HepG2 (cell line): Measurements from ENCODE around the gene C2CD4A. TPM values are rescaled to one million over a fixed set of nuclear protein-coding genes. Genes with fewer than 3 reads are reported as not detected.
A peak's percentile ranks its signal among the peaks of the same experiment; 100 is the strongest.

ENCODE experiments used
- ATF3 ChIP-seq: sonication (generic); formaldehyde crosslinking; IDR thresholded peaks from 2 replicates; pipeline ENCODE4 v1.4.0; 2020; ENCODE audit warnings: missing genetic modification reagents
- GLI4 ChIP-seq: sonication (generic); formaldehyde crosslinking; IDR thresholded peaks from 2 replicates; pipeline ENCODE4 v1.5.1; 2020; ENCODE audit warnings: missing genetic modification reagents, mild to moderate bottlenecking, moderate library complexity, borderline replicate concordance
- KDM6A ChIP-seq: IDR thresholded peaks from 2 replicates; pipeline ENCODE4 v1.6.1; 2016; ENCODE audit warnings: low read depth
- LBX2 ChIP-seq: sonication (generic); formaldehyde crosslinking; IDR thresholded peaks from 2 replicates; pipeline ENCODE4 v1.5.0; 2020; ENCODE audit warnings: missing genetic modification reagents, mild to moderate bottlenecking, borderline replicate concordance
- MAF1 ChIP-seq: sonication (generic); formaldehyde crosslinking; IDR thresholded peaks from 2 replicates; pipeline ENCODE4 v1.5.0; 2020; ENCODE audit warnings: missing genetic modification reagents, borderline replicate concordance
- NFE2 ChIP-seq: sonication (generic); formaldehyde crosslinking; IDR thresholded peaks from 2 replicates; pipeline ENCODE4 v1.4.0; 2020; ENCODE audit warnings: missing genetic modification reagents
- NR2F6 ChIP-seq, 2 experiments: IDR thresholded peaks; 2 replicates each; pipeline ENCODE4 v1.6.1; 2016; ENCODE audit warnings: antibody characterized with exemption in 1 of 2, mild to moderate bottlenecking in 1 of 2
- SCMH1 ChIP-seq: sonication (generic); formaldehyde crosslinking; IDR thresholded peaks from 2 replicates; pipeline ENCODE4 v1.9.0; 2021; ENCODE audit warnings: missing genetic modification reagents, mild to moderate bottlenecking, borderline replicate concordance
- TGIF2 ChIP-seq: IDR thresholded peaks from 2 replicates; pipeline ENCODE4 v1.6.1; 2016; ENCODE audit warnings: control low read depth, missing compliant biosample characterization
- TSC22D2 ChIP-seq: sonication (generic); formaldehyde crosslinking; IDR thresholded peaks from 2 replicates; pipeline ENCODE4 v1.5.1; 2020; ENCODE audit warnings: missing genetic modification reagents, mild to moderate bottlenecking, borderline replicate concordance
- ZFP1 ChIP-seq: IDR thresholded peaks from 2 replicates; pipeline ENCODE4 v1.6.1; 2016
- ZMAT5 ChIP-seq: sonication (generic); formaldehyde crosslinking; IDR thresholded peaks from 2 replicates; pipeline ENCODE4 v1.5.0; 2020; ENCODE audit warnings: mild to moderate bottlenecking, low read depth, missing genetic modification reagents, borderline replicate concordance
- ZNF17 ChIP-seq: sonication (generic); formaldehyde crosslinking; IDR thresholded peaks from 2 replicates; pipeline ENCODE4 v1.5.0; 2020; ENCODE audit warnings: mild to moderate bottlenecking, missing genetic modification reagents
- ZNF234 ChIP-seq: sonication (generic); formaldehyde crosslinking; conservative IDR thresholded peaks from 2 replicates; pipeline ENCODE4 v1.5.1; 2020; ENCODE audit warnings: mild to moderate bottlenecking, missing genetic modification reagents
- ZNF33A ChIP-seq: sonication (generic); formaldehyde crosslinking; IDR thresholded peaks from 2 replicates; pipeline ENCODE4 v1.5.1; 2020; ENCODE audit warnings: missing genetic modification reagents, mild to moderate bottlenecking, moderate library complexity, borderline replicate concordance
- ZNF543 ChIP-seq: sonication (generic); formaldehyde crosslinking; IDR thresholded peaks from 2 replicates; pipeline ENCODE4 v1.4.0; 2020; ENCODE audit warnings: mild to moderate bottlenecking, missing genetic modification reagents
- ZNF550 ChIP-seq: sonication (generic); formaldehyde crosslinking; IDR thresholded peaks from 2 replicates; pipeline ENCODE4 v1.4.0; 2020; ENCODE audit warnings: mild to moderate bottlenecking, missing genetic modification reagents, borderline replicate concordance
- ZNF577 ChIP-seq: sonication (generic); formaldehyde crosslinking; IDR thresholded peaks from 2 replicates; pipeline ENCODE4 v1.4.0; 2020; ENCODE audit warnings: mild to moderate bottlenecking, low read depth, missing genetic modification reagents, borderline replicate concordance
- ZNF766 ChIP-seq: sonication (generic); formaldehyde crosslinking; IDR thresholded peaks from 2 replicates; pipeline ENCODE4 v1.5.0; 2020; ENCODE audit warnings: missing genetic modification reagents, borderline replicate concordance
- polyA plus RNA-seq, 8 experiments: library from polyadenylated mRNA; depleted of rRNA in 3 of 8; stranded (reverse) in 7 of 8; unstranded in 1 of 8; fragments of >200 nt; fragmentation: Illumina TruSeq in 4 of 8; extraction: Trizol in 4 of 8; gene quantifications; 2 replicates each; pipeline versions ENCODE4 v1.2.1 to v1.2.3, GENCODE V29; 2011 to 2016; ENCODE audit warnings: low read depth in 4 of 8, missing spikeins in 1 of 8, mixed read lengths in 1 of 8; ENCODE audit not compliant: insufficient read depth in 1 of 8
- total RNA-seq, 5 experiments: library from RNA; depleted of rRNA; stranded (reverse); fragments of >200 nt; fragmentation: Illumina TruSeq; extraction: Trizol; gene quantifications; 2 replicates each; pipeline ENCODE4 v1.2.3, GENCODE V29; 2016; ENCODE audit warnings: low read depth in 1 of 5
- TF ChIP-seq, protein P1 (sequence below), 2 experiments: sonication (generic) in 1 of 2; formaldehyde crosslinking in 1 of 2; IDR thresholded peaks; 2 replicates each; pipeline versions ENCODE4 v1.6.1 to v1.9.0; 2014 to 2022; ENCODE audit warnings: antibody characterized with exemption in 1 of 2, borderline replicate concordance in 1 of 2, inconsistent platforms in 1 of 2, low read depth in 1 of 2, missing genetic modification reagents in 1 of 2

The C2CD4A gene
- total and polyA plus RNA-seq, 2 of the 13 experiments (the other 11 are each of a cell fraction or from before 2014, with no cell fraction given) = 0.20 TPM; not detected in 1

- TF ChIP-seq, protein P1, sequence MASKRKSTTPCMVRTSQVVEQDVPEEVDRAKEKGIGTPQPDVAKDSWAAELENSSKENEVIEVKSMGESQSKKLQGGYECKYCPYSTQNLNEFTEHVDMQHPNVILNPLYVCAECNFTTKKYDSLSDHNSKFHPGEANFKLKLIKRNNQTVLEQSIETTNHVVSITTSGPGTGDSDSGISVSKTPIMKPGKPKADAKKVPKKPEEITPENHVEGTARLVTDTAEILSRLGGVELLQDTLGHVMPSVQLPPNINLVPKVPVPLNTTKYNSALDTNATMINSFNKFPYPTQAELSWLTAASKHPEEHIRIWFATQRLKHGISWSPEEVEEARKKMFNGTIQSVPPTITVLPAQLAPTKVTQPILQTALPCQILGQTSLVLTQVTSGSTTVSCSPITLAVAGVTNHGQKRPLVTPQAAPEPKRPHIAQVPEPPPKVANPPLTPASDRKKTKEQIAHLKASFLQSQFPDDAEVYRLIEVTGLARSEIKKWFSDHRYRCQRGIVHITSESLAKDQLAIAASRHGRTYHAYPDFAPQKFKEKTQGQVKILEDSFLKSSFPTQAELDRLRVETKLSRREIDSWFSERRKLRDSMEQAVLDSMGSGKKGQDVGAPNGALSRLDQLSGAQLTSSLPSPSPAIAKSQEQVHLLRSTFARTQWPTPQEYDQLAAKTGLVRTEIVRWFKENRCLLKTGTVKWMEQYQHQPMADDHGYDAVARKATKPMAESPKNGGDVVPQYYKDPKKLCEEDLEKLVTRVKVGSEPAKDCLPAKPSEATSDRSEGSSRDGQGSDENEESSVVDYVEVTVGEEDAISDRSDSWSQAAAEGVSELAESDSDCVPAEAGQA (IDR thresholded peaks at IDR 0.05; ENCODE audit: low read depth) = no peak
- TF ChIP-seq, protein P1 (CRISPR knock-in tag; IDR thresholded peaks at IDR 0.05; ENCODE audit: borderline replicate concordance) = no peak
- TF ChIP-seq ZNF550 (CRISPR knock-in tag) (no peak), TSC22D2 (CRISPR knock-in tag) (no peak), ZNF17 (CRISPR knock-in tag) (no peak), SCMH1 (CRISPR knock-in tag) (no peak), ZNF234 (CRISPR knock-in tag) (no peak), NR2F6 (IDR thresholded peaks at IDR 0.05) (no peak), NR2F6 (CRISPR knock-in tag; IDR thresholded peaks at IDR 0.05) (no peak), ZNF543 (CRISPR knock-in tag) (no peak), ZFP1 (peak; percentile 42; the same call in 1 of the 2 replicates), ZNF33A (CRISPR knock-in tag) (no peak), ZMAT5 (CRISPR knock-in tag) (no peak), ATF3 (no peak), ZNF766 (no peak), MAF1 (CRISPR knock-in tag) (no peak), KDM6A (CRISPR knock-in tag) (no peak), GLI4 (CRISPR knock-in tag) (no peak), NFE2 (CRISPR knock-in tag) (no peak), ZNF577 (CRISPR knock-in tag) (no peak), LBX2 (CRISPR knock-in tag) (no peak), TGIF2 (CRISPR knock-in tag) (no peak)
- TF ChIP-seq, all 625 proteins: peak for 4
These were observed 2.8 kb downstream of the C2CD4A start (continued) for GRCh38 chr15:62069551-62069950.
